ENCODE data around the gene SUCLG2.

The SUCLG2 gene

DNA sequence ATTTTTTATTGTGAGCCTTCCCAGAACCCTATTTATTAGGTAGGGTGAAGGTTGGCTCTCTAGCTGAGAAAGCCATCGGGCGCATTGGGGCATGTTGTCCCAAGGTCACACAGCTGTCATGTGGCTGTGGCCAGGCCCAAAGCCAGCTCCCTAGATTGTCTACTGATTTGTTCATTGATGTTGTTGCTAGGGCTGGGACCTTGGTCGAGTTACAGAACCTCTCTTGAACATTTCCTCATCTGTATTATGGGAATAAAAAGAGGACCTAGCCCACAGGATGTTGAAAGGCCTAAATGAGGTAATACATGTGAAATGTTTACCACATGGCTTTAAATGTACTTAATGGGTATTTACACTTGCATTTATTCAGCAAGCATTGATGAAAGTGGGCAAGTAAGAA, 252.5 kb downstream of the SUCLG2 start:
- DNase-seq (ENCODE audit: insufficient read length) = no peak
- FAIRE-seq = no peak
- TF ChIP-seq TAF1 (IDR thresholded peaks at IDR 0.05; ENCODE audit: borderline replicate concordance, low read depth, low read length) = no peak
- no peak for TF ChIP-seq POLR2A (IDR thresholded peaks at IDR 0.05; ENCODE audit: low read depth, low read length)

DNA sequence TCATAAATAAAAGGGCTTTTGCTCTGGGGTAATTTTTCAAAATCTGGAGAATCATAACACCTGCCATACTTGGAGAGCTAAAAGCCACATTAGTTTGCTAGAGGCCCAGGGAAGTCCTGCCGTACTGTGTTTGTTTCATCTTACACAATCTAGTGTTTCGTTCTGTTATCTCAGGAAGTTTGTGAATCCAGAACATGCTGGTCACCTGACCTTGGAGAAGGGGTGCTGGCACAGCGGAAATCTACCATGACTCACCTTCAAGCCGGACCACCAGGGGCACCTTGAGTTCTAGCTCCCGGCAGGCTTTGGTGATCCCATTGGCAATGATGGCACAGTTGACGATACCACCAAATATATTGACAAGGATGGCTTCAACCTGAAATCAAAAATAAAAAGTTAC, 253.9 kb downstream of the SUCLG2 start:
- FAIRE-seq = no peak
- DNase-seq (ENCODE audit: insufficient read length) = no peak
- TF ChIP-seq TAF1 (IDR thresholded peaks at IDR 0.05; ENCODE audit: borderline replicate concordance, low read depth, low read length) (no peak), POLR2AphosphoS5 (IDR thresholded peaks at IDR 0.05; ENCODE audit: low read depth, low read length) (no peak), POLR2A (IDR thresholded peaks at IDR 0.05; ENCODE audit: low read depth, low read length) (no peak)

DNA sequence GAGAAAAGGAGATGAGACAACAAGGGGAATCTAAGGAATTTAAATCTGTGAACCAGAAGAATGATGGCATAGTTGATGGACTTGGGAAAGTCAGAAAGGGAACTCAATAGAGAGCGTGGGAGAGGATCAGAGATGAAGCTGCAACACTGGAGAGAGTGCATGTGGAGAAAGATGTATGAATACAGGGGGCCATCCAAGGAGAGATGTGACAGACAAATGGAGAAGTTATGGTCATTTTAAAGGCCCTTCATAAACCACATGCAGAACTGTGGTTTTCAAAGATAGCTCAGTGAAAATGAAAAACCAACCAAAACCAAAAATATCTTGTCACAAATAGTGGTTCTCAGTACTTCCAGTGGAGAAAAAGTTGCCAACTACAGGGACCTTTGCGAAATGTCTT, 265.2 kb downstream of the SUCLG2 start:
- TF ChIP-seq POLR2AphosphoS5 (IDR thresholded peaks at IDR 0.05; ENCODE audit: low read depth, low read length) = no peak
- TF ChIP-seq POLR2A (IDR thresholded peaks at IDR 0.05; ENCODE audit: low read depth, low read length) = no peak
- no peak for TF ChIP-seq TAF1 (IDR thresholded peaks at IDR 0.05; ENCODE audit: borderline replicate concordance, low read depth, low read length)
- peak; percentile 79 for FAIRE-seq

DNA sequence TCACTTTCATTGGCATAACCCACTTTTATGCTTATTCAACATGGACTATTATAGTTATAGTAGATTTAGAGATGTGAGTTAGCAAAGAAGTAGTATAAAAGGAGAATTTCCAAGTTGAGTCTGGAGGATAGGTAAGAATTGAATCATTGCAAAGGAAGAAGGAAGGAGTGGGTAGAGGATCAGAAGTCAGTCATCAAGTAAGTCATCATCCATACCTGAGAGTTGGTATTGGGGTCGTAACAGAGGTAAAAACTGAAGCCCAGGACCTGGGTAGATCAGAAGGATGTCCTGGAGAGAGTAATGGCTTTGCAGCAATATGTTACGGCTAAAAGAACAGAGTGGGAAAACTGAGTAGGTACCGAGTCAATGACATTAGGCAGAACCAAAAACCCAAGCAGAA, 265.7 kb downstream of the SUCLG2 start:
- no peak for TF ChIP-seq POLR2A (IDR thresholded peaks at IDR 0.05; ENCODE audit: low read depth, low read length)
- TF ChIP-seq POLR2AphosphoS5 (IDR thresholded peaks at IDR 0.05; ENCODE audit: low read depth, low read length) = no peak
- TF ChIP-seq TAF1 (IDR thresholded peaks at IDR 0.05; ENCODE audit: borderline replicate concordance, low read depth, low read length) = no peak
- no peak for DNase-seq (ENCODE audit: insufficient read length)
- FAIRE-seq = peak; percentile 24

More for the DNA sequence above, 265.2 kb downstream of the SUCLG2 start:
- DNase-seq (ENCODE audit: insufficient read length) = peak; percentile 14

DNA sequence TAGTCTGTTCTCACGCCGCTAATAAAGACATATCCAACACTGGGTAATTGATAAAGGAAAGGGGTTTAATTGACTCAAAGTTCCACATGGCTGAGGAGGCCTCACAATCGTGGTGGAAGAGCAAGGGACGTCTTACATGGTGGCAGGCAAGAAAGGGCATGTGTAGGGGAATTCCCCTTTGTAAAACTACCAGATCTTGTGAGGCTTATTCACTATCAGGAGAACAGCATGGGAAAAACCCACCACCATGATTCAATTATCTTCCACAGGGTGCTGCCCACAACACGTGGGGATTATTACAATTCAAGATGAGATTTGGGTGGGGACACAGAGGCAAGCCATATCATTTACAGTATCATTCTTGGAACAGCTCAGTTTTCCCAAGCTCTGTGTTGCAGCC, 268.0 kb downstream of the SUCLG2 start:
- no peak for TF ChIP-seq POLR2AphosphoS5 (IDR thresholded peaks at IDR 0.05; ENCODE audit: low read depth, low read length)
- TF ChIP-seq TAF1 (IDR thresholded peaks at IDR 0.05; ENCODE audit: borderline replicate concordance, low read depth, low read length) = no peak
- no peak for TF ChIP-seq POLR2A (IDR thresholded peaks at IDR 0.05; ENCODE audit: low read depth, low read length)
- peak; percentile 53 for FAIRE-seq
- no peak for DNase-seq (ENCODE audit: insufficient read length)

DNA sequence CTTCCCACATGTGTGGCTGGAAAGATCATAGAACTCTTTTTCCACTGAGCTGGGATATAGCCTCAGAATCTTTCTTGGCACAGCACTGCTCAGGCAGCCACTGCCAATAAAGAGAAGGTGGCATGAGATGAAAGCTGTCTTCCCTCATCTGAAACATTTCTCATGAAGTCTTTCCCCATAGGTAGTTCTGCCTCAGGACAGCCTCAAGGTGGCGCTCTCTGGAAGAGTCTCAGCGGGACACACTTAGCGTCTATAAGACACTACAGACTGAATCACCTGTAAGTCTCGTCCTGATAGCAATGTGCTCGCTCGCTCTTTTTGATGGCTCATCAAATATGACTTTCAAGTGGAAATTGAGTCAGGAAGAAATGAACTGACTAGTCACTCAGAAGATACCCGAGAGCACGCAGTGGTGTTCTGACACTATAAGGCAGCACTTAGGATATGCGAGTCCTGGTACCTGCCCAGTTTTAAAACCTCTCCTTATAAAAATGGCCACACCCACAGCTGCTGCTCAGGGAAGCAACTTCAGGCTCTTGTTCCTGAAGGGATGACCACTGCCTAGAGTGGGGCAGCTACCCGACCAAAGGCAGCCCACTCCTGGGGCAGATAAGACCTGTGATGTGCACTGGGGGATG, 269.5 kb downstream of the SUCLG2 start:
- DNase-seq (ENCODE audit: insufficient read length) (no peak), FAIRE-seq (peak; percentile 70)
- no peak for TF ChIP-seq TAF1 (IDR thresholded peaks at IDR 0.05; ENCODE audit: borderline replicate concordance, low read depth, low read length)
- no peak for TF ChIP-seq POLR2A (IDR thresholded peaks at IDR 0.05; ENCODE audit: low read depth, low read length)
- no peak for TF ChIP-seq POLR2AphosphoS5 (IDR thresholded peaks at IDR 0.05; ENCODE audit: low read depth, low read length)

DNA sequence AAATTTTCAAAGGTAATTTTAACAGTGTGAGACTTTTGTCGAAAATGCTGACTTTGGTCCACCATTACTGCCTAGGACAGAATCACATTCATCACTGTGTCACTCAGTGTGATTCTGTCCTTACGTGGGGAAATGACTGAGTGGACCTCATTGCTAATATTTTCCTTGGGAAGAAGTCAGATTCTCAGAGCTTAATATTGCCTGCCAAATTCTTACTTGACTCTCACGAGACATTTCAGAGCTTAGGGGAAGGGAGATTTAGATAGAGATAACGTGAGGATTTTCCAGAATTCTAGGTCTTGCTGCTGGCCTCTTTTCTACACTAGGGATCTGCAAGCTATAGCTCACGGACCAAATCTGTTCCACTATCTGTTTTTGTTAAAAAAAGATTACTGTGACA, 270.4 kb downstream of the SUCLG2 start:
- TF ChIP-seq POLR2AphosphoS5 (IDR thresholded peaks at IDR 0.05; ENCODE audit: low read depth, low read length) (no peak), TAF1 (IDR thresholded peaks at IDR 0.05; ENCODE audit: borderline replicate concordance, low read depth, low read length) (no peak)
- FAIRE-seq (no peak), DNase-seq (ENCODE audit: insufficient read length) (no peak)

DNA sequence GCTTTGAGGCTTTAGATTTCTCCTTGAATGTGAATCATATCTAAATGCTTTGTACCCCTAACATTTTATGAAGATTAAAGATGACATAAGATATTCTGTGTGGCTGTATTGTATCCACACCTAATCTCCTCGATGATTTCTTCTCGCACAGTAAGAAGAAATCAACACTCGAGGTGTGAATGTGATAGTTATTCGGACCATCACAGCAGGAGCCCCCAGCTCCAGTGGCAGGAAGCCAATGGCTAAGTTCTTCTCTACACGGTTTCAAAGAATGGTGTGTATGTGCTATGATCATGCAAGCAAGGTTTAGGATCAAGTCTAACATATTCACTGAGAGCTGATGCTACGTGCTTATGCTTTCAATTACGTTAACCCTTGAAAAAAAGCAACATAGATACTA, 271.0 kb downstream of the SUCLG2 start:
- TF ChIP-seq TAF1 (IDR thresholded peaks at IDR 0.05; ENCODE audit: borderline replicate concordance, low read depth, low read length) = no peak
- no peak for TF ChIP-seq POLR2AphosphoS5 (IDR thresholded peaks at IDR 0.05; ENCODE audit: low read depth, low read length)
- TF ChIP-seq POLR2A (IDR thresholded peaks at IDR 0.05; ENCODE audit: low read depth, low read length) = no peak
- DNase-seq (ENCODE audit: insufficient read length) = no peak
- no peak for FAIRE-seq

DNA sequence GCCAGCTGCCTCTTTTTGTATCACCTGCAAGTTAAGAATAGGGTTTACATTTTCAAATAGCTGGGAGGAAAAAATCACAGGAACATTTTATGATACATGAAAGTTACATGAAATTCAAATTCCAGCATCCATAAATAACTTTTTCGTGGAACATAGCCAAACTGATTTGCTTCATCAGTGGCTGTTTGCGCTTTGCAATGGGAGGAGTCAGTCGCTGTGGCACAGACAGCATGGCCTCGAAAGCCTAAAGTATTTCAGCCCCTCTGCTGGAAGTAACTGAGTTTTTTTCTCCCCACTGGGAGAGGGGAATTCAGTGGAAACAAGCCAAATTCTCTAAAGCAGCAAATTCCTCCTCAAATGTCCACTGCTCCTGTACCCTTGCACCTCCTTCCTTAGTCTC, 271.9 kb downstream of the SUCLG2 start:
- no peak for DNase-seq (ENCODE audit: insufficient read length)
- no peak for FAIRE-seq
- TF ChIP-seq POLR2AphosphoS5 (IDR thresholded peaks at IDR 0.05; ENCODE audit: low read depth, low read length) (no peak), POLR2A (IDR thresholded peaks at IDR 0.05; ENCODE audit: low read depth, low read length) (no peak), TAF1 (IDR thresholded peaks at IDR 0.05; ENCODE audit: borderline replicate concordance, low read depth, low read length) (no peak)

DNA sequence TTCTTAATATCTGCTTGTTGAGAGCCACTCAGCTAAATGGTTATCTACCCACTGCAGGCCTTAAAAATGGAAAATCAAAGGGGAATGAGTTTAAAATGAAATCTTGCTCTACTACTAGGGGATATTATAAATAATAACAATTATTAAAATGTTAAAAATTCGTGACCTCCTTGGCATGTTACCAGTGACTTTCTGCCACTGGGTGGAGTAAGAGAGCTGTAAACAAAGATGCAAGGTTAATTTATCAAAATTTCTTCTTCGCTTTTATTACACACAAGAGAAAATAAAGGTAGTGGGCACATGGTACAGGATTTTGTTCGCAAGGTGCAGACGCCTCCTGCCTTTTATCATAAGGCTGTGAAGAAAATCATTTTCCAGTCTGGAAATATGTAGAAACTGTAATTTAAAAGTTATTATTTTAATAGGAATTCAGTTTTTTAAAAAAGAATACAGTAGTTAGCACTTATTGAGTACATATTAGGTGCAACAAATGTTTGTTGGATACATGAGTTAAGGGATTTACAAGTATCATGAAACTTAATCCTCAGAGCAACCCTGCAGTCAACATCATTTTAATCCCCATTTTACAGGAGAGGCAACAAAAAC, 272.6 kb downstream of the SUCLG2 start:
- no peak for DNase-seq (ENCODE audit: insufficient read length)
- FAIRE-seq = no peak
- TF ChIP-seq TAF1 (IDR thresholded peaks at IDR 0.05; ENCODE audit: borderline replicate concordance, low read depth, low read length) (no peak), POLR2AphosphoS5 (IDR thresholded peaks at IDR 0.05; ENCODE audit: low read depth, low read length) (no peak), POLR2A (IDR thresholded peaks at IDR 0.05; ENCODE audit: low read depth, low read length) (no peak)

DNA sequence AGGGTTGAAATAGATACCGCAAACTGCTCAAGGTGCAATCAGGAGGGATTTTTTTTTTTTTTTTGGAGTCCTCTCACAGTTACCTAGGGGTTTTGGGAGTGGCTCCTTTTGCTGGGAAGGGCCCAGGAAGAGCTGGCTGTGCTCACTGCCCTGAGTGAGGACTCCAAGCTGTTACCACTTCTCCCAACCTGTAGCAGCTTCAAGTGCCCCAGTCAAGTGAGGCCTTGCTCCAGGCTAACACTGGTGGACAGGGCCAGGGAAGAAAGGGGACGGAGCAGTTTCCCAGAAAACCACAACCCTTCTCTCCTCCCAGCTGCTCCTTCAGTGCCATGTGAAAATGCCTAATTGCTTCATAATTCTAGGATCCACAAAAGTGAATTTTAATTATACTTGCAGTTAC, 274.3 kb downstream of the SUCLG2 start:
- TF ChIP-seq TAF1 (IDR thresholded peaks at IDR 0.05; ENCODE audit: borderline replicate concordance, low read depth, low read length) (no peak), POLR2A (IDR thresholded peaks at IDR 0.05; ENCODE audit: low read depth, low read length) (no peak), POLR2AphosphoS5 (IDR thresholded peaks at IDR 0.05; ENCODE audit: low read depth, low read length) (no peak)
- DNase-seq (ENCODE audit: insufficient read length) (no peak), FAIRE-seq (no peak)

DNA sequence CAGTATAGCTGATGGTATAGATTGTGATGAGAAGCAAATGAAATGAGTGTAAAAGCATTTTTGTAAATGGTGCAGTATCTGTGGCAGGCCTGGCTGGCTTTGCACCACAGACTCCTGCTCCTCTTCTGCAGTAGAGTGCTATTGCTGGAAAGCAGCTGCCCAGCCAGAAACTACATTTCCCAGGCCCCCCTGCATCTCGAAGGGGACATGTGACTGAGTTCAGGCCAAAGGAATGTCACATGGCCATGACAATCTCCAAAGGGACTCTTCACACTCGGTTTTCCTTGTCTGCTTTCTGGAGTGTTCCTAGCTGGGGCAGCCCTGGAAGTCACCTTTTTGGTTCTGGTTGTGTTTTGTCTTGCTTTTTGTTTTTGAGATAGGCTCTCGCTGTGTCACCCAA, 277.1 kb downstream of the SUCLG2 start:
- no peak for FAIRE-seq
- no peak for DNase-seq (ENCODE audit: insufficient read length)
- TF ChIP-seq POLR2A (IDR thresholded peaks at IDR 0.05; ENCODE audit: low read depth, low read length) = no peak
- no peak for TF ChIP-seq TAF1 (IDR thresholded peaks at IDR 0.05; ENCODE audit: borderline replicate concordance, low read depth, low read length)
- TF ChIP-seq POLR2AphosphoS5 (IDR thresholded peaks at IDR 0.05; ENCODE audit: low read depth, low read length) = no peak

Measured in GM12892 (cell line).